Cortex of kidney (tissue), 1 donor: ENCODE data around the gene PKIG.

Experiments
- DNase-seq: peaks from one replicate; lab custom pipeline; 2025; lab: John Stamatoyannopoulos, UW

The PKIG gene

GRCh38 chr20:44662261-44662660 is 79.9 kb downstream of the PKIG start:
- no peak for DNase-seq

GRCh38 chr20:44664131-44664530 is 81.8 kb downstream of the PKIG start:
- no peak for DNase-seq

GRCh38 chr20:44666066-44666465 is 83.7 kb downstream of the PKIG start:
- no peak for DNase-seq
